K562 (cell line): ENCODE results near the gene RNF217. TPM values are rescaled to one million over a fixed set of nuclear protein-coding genes. Genes with fewer than 3 reads are reported as not detected.
A peak's percentile ranks its signal among the peaks of the same experiment; 100 is the strongest.

ENCODE experiments used
- ATAC-seq: fragments of 200-7000 bp; cut with Tn5 transposase; 3 replicates; pipeline ENCODE4 v1.9.1; 2020; ENCODE audit warnings: moderate library complexity
- BruUV-seq: library from RNA; stranded (reverse); fragments of 400-500 nt; replicated peaks from 2 replicates; lab custom pipeline; 2021; lab: Mats Ljungman, UMichigan
- CTCF ChIA-PET: fragments of 300-600 bp; formaldehyde crosslinking; extraction: SDS; loops from one replicate; lab custom pipeline; 2021; ENCODE audit warnings: low intra/inter-chr PET ratio; lab: Yijun Ruan, JAX
- POLR2A ChIA-PET: fragments of 300-600, 350-650 bp; sonication (Branson Sonifier 250); formaldehyde crosslinking; extraction: SDS; loops from one replicate; lab custom pipeline; 2021; ENCODE audit warnings: antibody characterized with exemption, inconsistent platforms; lab: Yijun Ruan, JAX
- DNase-seq, 4 experiments: peaks; one replicate each; pipeline versions ENCODE4 v3.0.0 to v3.0.0-alpha.2; 2011 to 2018; ENCODE audit warnings: low spot score in 3 of 4, mixed read lengths in 3 of 4; ENCODE audit errors: extremely low read depth in 1 of 4
- FAIRE-seq: peaks from 2 replicates; lab custom pipeline; 2011; peaks lifted over from hg19 to GRCh38; lab: Jason Lieb, UNC
- H2AFZ ChIP-seq: 2 replicates; pipeline ENCODE4 v1.6.0; 2011; ENCODE audit warnings: low read depth, low read length, control low read depth, inconsistent platforms
- H3K27ac ChIP-seq: fragments of 200-600 bp; 3 replicates; pipeline ENCODE4 v1.8.0; 2011; ENCODE audit warnings: low read depth, mild to moderate bottlenecking, control low read depth, inconsistent platforms, low read length, moderate library complexity, mixed read lengths; ENCODE audit errors: extremely low read depth
- H3K27me3 ChIP-seq, 2 experiments: fragments of 300-600 bp in 1 of 2; 2 replicates in 1 of 2; 3 replicates in 1 of 2; pipeline versions ENCODE4 v1.6.0 to v1.8.0; 2011; ENCODE audit warnings: inconsistent platforms in 2 of 2, low read length in 2 of 2, mild to moderate bottlenecking in 1 of 2, mixed read lengths in 1 of 2, moderate library complexity in 1 of 2; ENCODE audit not compliant: control insufficient read depth in 2 of 2, insufficient read depth in 2 of 2
- H3K36me3 ChIP-seq: fragments of 300-600 bp; 3 replicates; pipeline ENCODE4 v1.8.0; 2011; ENCODE audit warnings: mild to moderate bottlenecking, low read length, inconsistent platforms; ENCODE audit not compliant: control insufficient read depth, insufficient read depth
- H3K4me1 ChIP-seq, 2 experiments: fragments of 200-600 bp in 1 of 2; replicated peaks in 1 of 2; 2 replicates in 1 of 2; 3 replicates in 1 of 2; pipeline versions ENCODE4 v1.5.1 to v1.8.0; 2011; ENCODE audit warnings: inconsistent platforms in 2 of 2, low read length in 2 of 2, mild to moderate bottlenecking in 1 of 2, mixed read lengths in 1 of 2, moderate library complexity in 1 of 2; ENCODE audit not compliant: control insufficient read depth in 2 of 2, insufficient read depth in 2 of 2
- H3K4me2 ChIP-seq: 2 replicates; pipeline ENCODE4 v1.6.1; 2011; ENCODE audit warnings: low read length, control low read depth, inconsistent platforms, mixed read lengths; ENCODE audit not compliant: insufficient read depth
- H3K4me3 ChIP-seq: fragments of 200-600 bp; sonication (generic), shearing (Covaris generic); 2 replicates; pipeline ENCODE4 v1.5.1; 2016; ENCODE audit warnings: control low read depth, inconsistent platforms
- H3K79me2 ChIP-seq: fragments of 200-600 bp; 3 replicates; pipeline ENCODE4 v1.8.0; 2011; ENCODE audit warnings: low read length, inconsistent platforms; ENCODE audit not compliant: control insufficient read depth, insufficient read depth
- H3K9ac ChIP-seq, 2 experiments: 2 replicates each; pipeline versions ENCODE4 v1.6.0 to v1.6.1; 2011; ENCODE audit warnings: low read depth in 2 of 2, low read length in 2 of 2, control low read depth in 1 of 2, inconsistent platforms in 1 of 2, mild to moderate bottlenecking in 1 of 2, mixed read lengths in 1 of 2; ENCODE audit not compliant: insufficient read depth in 1 of 2
- H3K9me1 ChIP-seq: one replicate; pipeline ENCODE4 v1.6.0; 2011; ENCODE audit warnings: inconsistent platforms, mild to moderate bottlenecking, low read length, moderate library complexity; ENCODE audit not compliant: control insufficient read depth, insufficient read depth
- H3K9me3 ChIP-seq: replicated peaks from 2 replicates; pipeline ENCODE4 v1.5.1; 2011; ENCODE audit warnings: low read depth, low read length, inconsistent platforms; ENCODE audit not compliant: control insufficient read depth, insufficient read depth
- H4K20me1 ChIP-seq: replicated peaks from 2 replicates; pipeline ENCODE4 v1.6.1; 2011; ENCODE audit warnings: low read length, inconsistent platforms, mixed read lengths; ENCODE audit not compliant: control insufficient read depth, insufficient read depth
- CBX2 ChIP-seq: fragments of 200-600 bp; sonication (generic); IDR thresholded peaks from one replicate; pipeline ENCODE4 v1.6.1; 2012; ENCODE audit warnings: mild to moderate bottlenecking, low read length, inconsistent platforms; ENCODE audit not compliant: insufficient read depth, poor library complexity, severe bottlenecking
- HDAC3 ChIP-seq: fragments of 450-650 bp; IDR thresholded peaks from 2 replicates; pipeline ENCODE4 v1.6.1; 2018; ENCODE audit warnings: borderline replicate concordance, mild to moderate bottlenecking, moderate library complexity; ENCODE audit not compliant: partially characterized antibody
- HDAC6 ChIP-seq: IDR thresholded peaks from 2 replicates; pipeline ENCODE4 v1.6.1; 2012; ENCODE audit warnings: low read depth, mild to moderate bottlenecking, control low read depth, inconsistent platforms, low read length, moderate library complexity
- JUNB ChIP-seq: fragments of 450-650 bp; formaldehyde crosslinking; conservative IDR thresholded peaks from 2 replicates; pipeline ENCODE4 v1.4.0; 2020; ENCODE audit warnings: mild to moderate bottlenecking
- NFXL1 ChIP-seq: fragments of 450-650 bp; formaldehyde crosslinking; IDR thresholded peaks from 2 replicates; pipeline ENCODE4 v1.4.0; 2021; ENCODE audit warnings: mild to moderate bottlenecking
- OTX1 ChIP-seq: fragments of 450-650 bp; formaldehyde crosslinking; IDR thresholded peaks from 2 replicates; pipeline ENCODE4 v1.4.0; 2022; ENCODE audit warnings: mild to moderate bottlenecking
- SAP30 ChIP-seq: fragments of 200-600 bp; sonication (generic); IDR thresholded peaks from 2 replicates; pipeline ENCODE4 v1.6.1; 2012; ENCODE audit warnings: borderline replicate concordance, low read depth, mild to moderate bottlenecking, moderate library complexity, low read length, control low read depth, inconsistent platforms; ENCODE audit not compliant: insufficient read depth, poor library complexity, severe bottlenecking
- SMAD2 ChIP-seq: fragments of 150-350 bp; IDR thresholded peaks from 2 replicates; pipeline ENCODE4 v1.6.1; 2014; ENCODE audit warnings: low read depth, mild to moderate bottlenecking, low read length
- SMARCB1 ChIP-seq: IDR thresholded peaks from 2 replicates; pipeline ENCODE4 v1.6.1; 2011; ENCODE audit warnings: improper control_type of control experiment, low read depth; ENCODE audit not compliant: insufficient read length
- TCF7L2 ChIP-seq: fragments of 150-350 bp; IDR thresholded peaks from 2 replicates; pipeline ENCODE4 v1.6.1; 2016; ENCODE audit warnings: low read depth, mild to moderate bottlenecking, low read length, moderate library complexity
- YBX1 ChIP-seq: fragments of 450-650 bp; IDR thresholded peaks from 2 replicates; pipeline ENCODE4 v1.7.1; 2016; ENCODE audit warnings: mild to moderate bottlenecking
- ZNF217 ChIP-seq: sonication (generic); formaldehyde crosslinking; IDR thresholded peaks from 2 replicates; pipeline ENCODE4 v1.8.0; 2022; ENCODE audit warnings: mild to moderate bottlenecking, missing genetic modification reagents
- ZNF3 ChIP-seq: fragments of 250-450 bp; sonication (Bioruptor Pico); IDR thresholded peaks from 2 replicates; pipeline ENCODE4 v1.5.0; 2021; ENCODE audit warnings: mild to moderate bottlenecking, moderate library complexity
- WGBS: fragments of 100-300 bp; shearing (Covaris generic); methylation state at CpG from one replicate; pipeline ENCODE4 v1.1.6; 2016; ENCODE audit warnings: low coverage, mixed read lengths; ENCODE audit not compliant: insufficient coverage; ENCODE audit errors: missing lambda C conversion rate; 5-methylcytosine and 5-hydroxymethylcytosine counted together
- in situ Hi-C: fragments of 300-500 bp; cut with MboI; formaldehyde crosslinking; loops from 4 replicates; pipeline ENCODE4 v1.15.0; 2018; ENCODE audit warnings: inconsistent platforms, mixed read lengths
- intact Hi-C: fragments of 100-400 bp; cut with micrococcal nuclease; formaldehyde crosslinking; loops from 2 replicates; pipeline ENCODE4 v1.14.2; 2022
- polyA plus RNA-seq, 8 experiments: library from polyadenylated mRNA; depleted of rRNA in 4 of 8; stranded (reverse) in 5 of 8; unstranded in 3 of 8; fragments of >200 nt; fragmentation: Nextera tagmentation in 2 of 8; fragmentation: Illumina TruSeq in 1 of 8; extraction: Ambion mirVana in 2 of 8; extraction: Trizol in 1 of 8; gene quantifications; 2 replicates each; pipeline versions ENCODE4 v1.2.1 to v1.2.3, GENCODE V29; 2011 to 2014; ENCODE audit warnings: inconsistent platforms in 1 of 8, missing spikeins in 1 of 8
- total RNA-seq, 7 experiments: library from RNA; depleted of rRNA in 6 of 7; stranded (reverse); fragments of >200 nt in 6 of 7; fragmentation: Illumina TruSeq in 2 of 7; extraction: Trizol in 2 of 7; gene quantifications; 2 replicates each; pipeline versions ENCODE4 v1.2.1 to v1.2.3, GENCODE V29; 2011 to 2021; ENCODE audit warnings: low replicate concordance in 1 of 7
- TF ChIP-seq, protein P1 (sequence below): IDR thresholded peaks from 2 replicates; pipeline ENCODE4 v1.6.1; 2011; ENCODE audit warnings: borderline replicate concordance, low read depth, mild to moderate bottlenecking, moderate library complexity, low read length; ENCODE audit not compliant: insufficient read depth, poor library complexity, severe bottlenecking

RNF217 gene
- total and polyA plus RNA-seq, 9 of the 15 experiments (the other 6 are each of a cell fraction or from before 2014, with no cell fraction given): 2.9 to 25.6 (median 12.0) TPM

DNA sequence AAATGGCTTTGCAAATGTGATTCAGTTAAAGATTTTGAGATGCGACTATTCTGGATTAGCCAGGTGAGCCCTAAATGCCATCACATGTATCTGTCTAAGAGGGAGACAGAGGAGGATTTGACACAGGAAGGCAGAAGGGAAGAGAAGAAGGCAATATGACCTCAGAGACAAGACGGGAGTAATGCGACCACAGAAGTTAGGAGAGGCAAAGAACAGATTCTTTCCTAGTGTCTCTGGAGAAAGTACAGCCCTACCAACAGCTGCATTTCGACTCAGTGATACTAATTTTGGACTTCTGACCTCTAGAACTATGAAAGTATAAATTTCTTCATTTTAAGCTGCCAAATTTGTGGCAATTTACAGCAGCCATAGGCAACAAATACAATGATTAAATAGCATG is 167.1 kb downstream of the RNF217 start:
- 47% methylated on average over 4 of the region's 4 CpGs for WGBS
- H3K36me3 ChIP-seq: no peaks in the 10 kb centered on the region
- no peak overlapping the region for H3K4me2 ChIP-seq
- peak overlapping the region; percentile 18; the same call in 1 of the 2 replicates for H2AFZ ChIP-seq
- no peak for DNase-seq
- intact Hi-C loops: no loop called here
- H3K9ac ChIP-seq: no peak overlapping the region
- H3K4me1 ChIP-seq: no peaks in the 10 kb centered on the region; a peak in 1 of 5 replicates
- H3K27me3 ChIP-seq: no peaks in the 10 kb centered on the region
- H3K9me1 ChIP-seq: no peaks in the 10 kb centered on the region
- H4K20me1 ChIP-seq: no peaks in the 10 kb centered on the region
- CTCF ChIA-PET: no interaction called here
- FAIRE-seq: no peak
- no peak overlapping the region for H3K27ac ChIP-seq
- TF ChIP-seq, protein P1, sequence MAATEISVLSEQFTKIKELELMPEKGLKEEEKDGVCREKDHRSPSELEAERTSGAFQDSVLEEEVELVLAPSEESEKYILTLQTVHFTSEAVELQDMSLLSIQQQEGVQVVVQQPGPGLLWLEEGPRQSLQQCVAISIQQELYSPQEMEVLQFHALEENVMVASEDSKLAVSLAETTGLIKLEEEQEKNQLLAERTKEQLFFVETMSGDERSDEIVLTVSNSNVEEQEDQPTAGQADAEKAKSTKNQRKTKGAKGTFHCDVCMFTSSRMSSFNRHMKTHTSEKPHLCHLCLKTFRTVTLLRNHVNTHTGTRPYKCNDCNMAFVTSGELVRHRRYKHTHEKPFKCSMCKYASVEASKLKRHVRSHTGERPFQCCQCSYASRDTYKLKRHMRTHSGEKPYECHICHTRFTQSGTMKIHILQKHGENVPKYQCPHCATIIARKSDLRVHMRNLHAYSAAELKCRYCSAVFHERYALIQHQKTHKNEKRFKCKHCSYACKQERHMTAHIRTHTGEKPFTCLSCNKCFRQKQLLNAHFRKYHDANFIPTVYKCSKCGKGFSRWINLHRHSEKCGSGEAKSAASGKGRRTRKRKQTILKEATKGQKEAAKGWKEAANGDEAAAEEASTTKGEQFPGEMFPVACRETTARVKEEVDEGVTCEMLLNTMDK: no peak
- no peak for TF ChIP-seq SMAD2
- TF ChIP-seq, all 486 proteins: peak for 0
- Histone ChIP-seq H3K4me3 (no peak overlapping the region), H3K79me2 (no peaks in the 10 kb centered on the region), H3K9me3 (no peaks in the 10 kb centered on the region)
- peak; percentile 22; the same call in 1 of the 3 replicates for ATAC-seq
- POLR2A ChIA-PET: no interaction called here
- in situ Hi-C loops: no loop called here
- no TSS peak for BruUV-seq

DNA sequence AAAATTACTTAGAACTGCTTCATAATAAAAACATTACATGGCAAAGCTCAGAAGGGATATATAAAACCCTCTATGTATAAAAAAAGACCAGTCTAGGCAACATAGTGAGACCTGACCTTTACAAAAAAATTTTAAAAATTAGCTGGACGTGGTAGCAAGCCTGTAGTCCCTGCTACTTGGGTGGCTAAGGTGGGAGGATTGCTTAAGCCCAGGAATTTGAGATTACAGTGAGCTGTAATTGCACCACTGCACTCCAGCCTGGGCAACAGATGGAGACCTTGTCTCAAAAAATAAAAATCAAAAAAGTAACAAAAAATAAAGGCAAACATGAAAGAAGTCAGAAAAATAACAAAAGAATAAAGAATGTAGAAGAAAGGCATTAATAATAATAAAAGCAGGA is 169.8 kb downstream of the RNF217 start:
- POLR2A ChIA-PET: interaction anchor here (0.6 to 1.4 kb wide), 3 partner anchors 13 to 441 kb away, joined by 3 to 5 read pairs (median 4); partner anchors contain the start of gene TPD52L1
- 19% methylated on average over 1 of the region's 1 CpG for WGBS
- no peak overlapping the region for H3K4me2 ChIP-seq
- FAIRE-seq (no peak), DNase-seq (no peak), ATAC-seq (no peak)
- H3K9me1 ChIP-seq: no peaks in the 10 kb centered on the region
- intact Hi-C loops (no loop called here), in situ Hi-C loops (no loop called here)
- H3K4me3 ChIP-seq: no peak overlapping the region
- H3K4me1 ChIP-seq: no peaks in the 10 kb centered on the region
- H3K9me3 ChIP-seq: no peaks in the 10 kb centered on the region
- H4K20me1 ChIP-seq: no peaks in the 10 kb centered on the region
- no peaks in the 10 kb centered on the region for H3K79me2 ChIP-seq
- H3K36me3 ChIP-seq: no peaks in the 10 kb centered on the region
- H3K9ac ChIP-seq: no peak overlapping the region
- no peak overlapping the region for H3K27ac ChIP-seq
- no peaks in the 10 kb centered on the region for H3K27me3 ChIP-seq
- BruUV-seq: no TSS peak
- no peak overlapping the region for H2AFZ ChIP-seq
- CTCF ChIA-PET: no interaction called here
- TF ChIP-seq OTX1 (no peak), ZNF217 (CRISPR knock-in tag) (no peak), YBX1 (no peak), JUNB (no peak), CBX2 (no peak), HDAC6 (no peak), ZNF3 (CRISPR knock-in tag) (no peak), NFXL1 (CRISPR knock-in tag) (no peak), TCF7L2 (no peak), SAP30 (no peak), HDAC3 (no peak), SMARCB1 (no peak)
